Measurements from ENCODE around the gene ALS2CL.

The ALS2CL gene

GRCh38 chr3:46674031-46674845 is 19.2 kb downstream of the ALS2CL start:
- Mint-ChIP-seq H3K36me3 (ENCODE audit: insufficient read depth) (no peaks in the 10 kb centered on the region), H3K9me3 (no peaks in the 10 kb centered on the region), H3K27ac (no peak overlapping the region), H3K4me3 (no peak overlapping the region), H3K27me3 (peaks cover 0 to 8% of the 10 kb centered on the region in 2 donors), H3K4me1 (ENCODE audit: low read depth in 2 of 2) (no peaks in the 10 kb centered on the region)
- DNase-seq: no peak
- ATAC-seq (replicated peaks): no peak

GRCh38 chr3:46673151-46674030 is 20.1 kb downstream of the ALS2CL start:
- H3K4me3 Mint-ChIP-seq: no peak overlapping the region
- ATAC-seq (replicated peaks) (no peak), DNase-seq (no peak)
- no peaks in the 10 kb centered on the region for H3K9me3 Mint-ChIP-seq
- H3K27me3 Mint-ChIP-seq: peaks cover 0 to 8% of the 10 kb centered on the region in 2 donors
- no peaks in the 10 kb centered on the region for H3K36me3 Mint-ChIP-seq (ENCODE audit: insufficient read depth)
- no peak overlapping the region for H3K27ac Mint-ChIP-seq
- no peaks in the 10 kb centered on the region for H3K4me1 Mint-ChIP-seq (ENCODE audit: low read depth in 2 of 2)

- Mint-ChIP-seq H3K27ac (no peak overlapping the region), H3K36me3 (ENCODE audit: insufficient read depth) (no peaks in the 10 kb centered on the region), H3K9me3 (no peaks in the 10 kb centered on the region), H3K4me3 (no peak overlapping the region), H3K4me1 (ENCODE audit: low read depth in 2 of 2) (no peaks in the 10 kb centered on the region), H3K27me3 (peaks cover 0 to 8% of the 10 kb centered on the region in 2 donors)
- DNase-seq (no peak), ATAC-seq (replicated peaks) (no peak)
These were observed 21.2 kb downstream of the ALS2CL start for GRCh38 chr3:46672349-46672695.

GRCh38 chr3:46671541-46672348 is 21.7 kb downstream of the ALS2CL start:
- Mint-ChIP-seq H3K9me3 (no peaks in the 10 kb centered on the region), H3K27ac (no peak overlapping the region), H3K4me3 (no peak overlapping the region), H3K36me3 (ENCODE audit: insufficient read depth) (no peaks in the 10 kb centered on the region), H3K27me3 (peaks cover 0 to 8% of the 10 kb centered on the region in 2 donors), H3K4me1 (ENCODE audit: low read depth in 2 of 2) (no peaks in the 10 kb centered on the region)
- no peak for ATAC-seq (replicated peaks)
- DNase-seq: no peak

- H3K27ac Mint-ChIP-seq: no peak overlapping the region
- peaks cover 0 to 8% of the 10 kb centered on the region in 2 donors for H3K27me3 Mint-ChIP-seq
- no peak for DNase-seq
- H3K36me3 Mint-ChIP-seq (ENCODE audit: insufficient read depth): no peaks in the 10 kb centered on the region
- H3K4me1 Mint-ChIP-seq (ENCODE audit: low read depth in 2 of 2): no peaks in the 10 kb centered on the region
- no peak overlapping the region for H3K4me3 Mint-ChIP-seq
- no peak for ATAC-seq (replicated peaks)
- no peaks in the 10 kb centered on the region for H3K9me3 Mint-ChIP-seq
These were observed 22.5 kb downstream of the ALS2CL start for GRCh38 chr3:46670891-46671427.

- no peak for DNase-seq
- H3K4me1 Mint-ChIP-seq (ENCODE audit: low read depth in 2 of 2): no peaks in the 10 kb centered on the region
- peaks cover 0 to 8% of the 10 kb centered on the region in 2 donors for H3K27me3 Mint-ChIP-seq
- no peaks in the 10 kb centered on the region for H3K9me3 Mint-ChIP-seq
- no peak overlapping the region for H3K4me3 Mint-ChIP-seq
- H3K36me3 Mint-ChIP-seq (ENCODE audit: insufficient read depth): no peaks in the 10 kb centered on the region
- peak overlapping the region in 1 of 2 donors; percentile 10 for H3K27ac Mint-ChIP-seq
- no peak for ATAC-seq (replicated peaks)
These were observed 23.2 kb downstream of the ALS2CL start for GRCh38 chr3:46670000-46670890.

GRCh38 chr3:46669191-46669999 is 24.1 kb downstream of the ALS2CL start:
- Mint-ChIP-seq H3K9me3 (no peaks in the 10 kb centered on the region), H3K27me3 (peaks cover 0 to 8% of the 10 kb centered on the region in 2 donors), H3K4me1 (ENCODE audit: low read depth in 2 of 2) (no peaks in the 10 kb centered on the region), H3K27ac (peak overlapping the region in 1 of 2 donors; percentile 10), H3K36me3 (ENCODE audit: insufficient read depth) (no peaks in the 10 kb centered on the region), H3K4me3 (no peak overlapping the region)
- ATAC-seq (replicated peaks) (no peak), DNase-seq (no peak)

GRCh38 chr3:46668591-46668990 is 24.9 kb downstream of the ALS2CL start:
- H3K27me3 Mint-ChIP-seq: peaks cover 0 to 6% of the 10 kb centered on the region in 2 donors
- DNase-seq: no peak
- no peak for ATAC-seq (replicated peaks)

GRCh38 chr3:46668116-46668515 is 25.4 kb downstream of the ALS2CL start:
- Mint-ChIP-seq H3K4me3 (no peak overlapping the region), H3K4me1 (ENCODE audit: low read depth in 2 of 2) (no peaks in the 10 kb centered on the region), H3K27ac (no peak overlapping the region), H3K36me3 (ENCODE audit: insufficient read depth) (no peaks in the 10 kb centered on the region), H3K27me3 (peaks cover 0 to 2% of the 10 kb centered on the region in 2 donors), H3K9me3 (no peaks in the 10 kb centered on the region)
- ATAC-seq (replicated peaks) (no peak), DNase-seq (no peak)

More at GRCh38 chr3:46668591-46668990, 24.9 kb downstream of the ALS2CL start:
- Mint-ChIP-seq H3K4me1 (ENCODE audit: low read depth in 2 of 2) (no peaks in the 10 kb centered on the region), H3K4me3 (no peak overlapping the region), H3K9me3 (no peaks in the 10 kb centered on the region), H3K27ac (no peak overlapping the region), H3K36me3 (ENCODE audit: insufficient read depth) (no peaks in the 10 kb centered on the region)

- ATAC-seq (replicated peaks) (no peak), DNase-seq (no peak)
- H3K9me3 Mint-ChIP-seq: no peaks in the 10 kb centered on the region
- no peaks in the 10 kb centered on the region for H3K36me3 Mint-ChIP-seq (ENCODE audit: insufficient read depth)
- H3K4me3 Mint-ChIP-seq: no peak overlapping the region
- H3K27ac Mint-ChIP-seq: no peak overlapping the region
- no peaks in the 10 kb centered on the region for H3K4me1 Mint-ChIP-seq (ENCODE audit: low read depth in 2 of 2)
- H3K27me3 Mint-ChIP-seq: peaks cover 0 to 5% of the 10 kb centered on the region in 2 donors
These were observed 25.8 kb downstream of the ALS2CL start for GRCh38 chr3:46667657-46668056.

GRCh38 chr3:46667061-46667621 is 26.3 kb downstream of the ALS2CL start:
- ATAC-seq (replicated peaks): no peak
- H3K9me3 Mint-ChIP-seq: no peaks in the 10 kb centered on the region
- H3K36me3 Mint-ChIP-seq (ENCODE audit: insufficient read depth): no peaks in the 10 kb centered on the region
- no peak overlapping the region for H3K27ac Mint-ChIP-seq
- H3K4me1 Mint-ChIP-seq (ENCODE audit: low read depth in 2 of 2): no peaks in the 10 kb centered on the region
- peaks cover 0 to 11% of the 10 kb centered on the region in 2 donors for H3K27me3 Mint-ChIP-seq
- H3K4me3 Mint-ChIP-seq: no peak overlapping the region
- no peak for DNase-seq

Measured in effector memory CD8-positive, alpha-beta T cell (primary cell).